GM21717 (cell line): ENCODE results near the gene CAB39L.

Experiments used
- ATAC-seq: cut with Tn5 transposase; IDR thresholded peaks from one replicate; pipeline ENCODE4 v1.9.1; 2021; ENCODE audit warnings: mild to moderate bottlenecking, moderate library complexity; ENCODE audit not compliant: unreplicated experiment

CAB39L gene

GRCh38 chr13:49443704-49444523, at the start of gene CAB39L, which contains the start of gene SETDB2:
CAB39L (minus strand) TSS chr13:49444064; CDS start chr13:49382910, 61,154 bp downstream.
SETDB2 (plus strand) TSS chr13:49444274; CDS start chr13:49451894, 7,620 bp downstream.
- ATAC-seq: peak; percentile 94

DNA sequence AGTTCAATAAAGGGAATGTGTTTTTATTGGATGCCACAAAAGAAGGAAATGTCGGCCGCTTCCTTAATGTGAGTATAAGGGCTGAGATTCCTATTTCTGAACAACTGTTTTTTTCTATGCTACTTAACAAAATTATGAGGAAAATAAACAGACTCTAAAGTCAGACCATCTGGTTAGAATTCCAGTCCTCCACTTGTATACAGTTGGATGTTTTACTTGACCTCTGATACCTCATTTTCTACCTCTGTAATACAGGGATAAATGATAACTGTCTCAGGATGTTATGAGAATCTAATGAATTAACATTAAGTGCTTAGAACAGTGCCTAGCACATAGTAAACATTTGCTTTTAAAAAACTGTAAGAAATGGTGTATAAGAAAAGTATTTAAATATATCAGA, 44.7 kb upstream of the CAB39L start:
- no peak for ATAC-seq

DNA sequence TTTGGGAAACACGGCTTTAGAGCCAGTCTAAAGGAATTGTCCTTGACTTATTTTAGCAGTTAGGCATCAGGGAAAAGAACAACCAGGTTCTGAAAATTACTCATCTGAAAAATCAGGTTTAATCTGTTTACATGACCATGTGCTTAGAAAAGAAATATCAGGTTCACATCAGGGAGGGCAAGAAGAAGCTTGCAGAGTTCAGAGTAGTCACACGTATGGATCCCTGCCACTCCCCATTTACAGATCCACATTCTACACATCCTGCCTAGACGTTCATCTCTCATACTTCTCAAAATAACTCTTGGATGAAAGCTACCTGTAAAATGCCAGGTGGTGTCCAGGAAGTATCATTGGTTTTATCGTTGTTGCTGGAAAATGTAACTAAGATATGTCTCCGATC, 37.9 kb upstream of the CAB39L start:
- no peak for ATAC-seq

DNA sequence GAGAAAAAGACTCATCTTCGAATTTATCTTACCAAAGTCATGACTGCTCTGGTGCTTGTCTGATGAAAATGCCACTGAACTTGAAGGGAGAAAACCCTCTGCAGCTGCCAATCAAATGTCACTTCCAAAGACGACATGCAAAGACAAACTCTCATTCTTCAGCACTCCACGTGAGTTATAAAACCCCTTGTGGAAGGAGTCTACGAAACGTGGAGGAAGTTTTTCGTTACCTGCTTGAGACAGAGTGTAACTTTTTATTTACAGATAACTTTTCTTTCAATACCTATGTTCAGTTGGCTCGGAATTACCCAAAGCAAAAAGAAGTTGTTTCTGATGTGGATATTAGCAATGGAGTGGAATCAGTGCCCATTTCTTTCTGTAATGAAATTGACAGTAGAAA, 32.7 kb upstream of the CAB39L start:
- ATAC-seq: no peak

DNA sequence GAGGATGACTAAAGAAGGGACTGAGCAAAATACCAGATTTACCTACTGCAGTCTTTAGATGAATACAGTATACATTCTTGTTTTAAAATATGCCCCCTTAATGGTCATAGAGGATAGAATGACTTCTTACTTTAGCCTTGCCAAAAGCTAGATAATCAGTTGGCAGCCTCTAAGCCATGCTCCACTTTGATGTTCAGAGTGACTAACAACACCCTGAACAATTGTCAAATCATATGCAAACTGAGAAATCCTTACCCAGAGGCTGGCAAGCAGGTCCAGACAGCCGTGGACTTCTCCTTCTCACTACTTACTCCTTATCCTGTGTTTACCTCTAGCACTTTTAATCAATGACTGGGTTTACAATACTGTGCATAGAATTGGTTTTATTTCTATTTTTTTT, 28.3 kb upstream of the CAB39L start:
- ATAC-seq: no peak

DNA sequence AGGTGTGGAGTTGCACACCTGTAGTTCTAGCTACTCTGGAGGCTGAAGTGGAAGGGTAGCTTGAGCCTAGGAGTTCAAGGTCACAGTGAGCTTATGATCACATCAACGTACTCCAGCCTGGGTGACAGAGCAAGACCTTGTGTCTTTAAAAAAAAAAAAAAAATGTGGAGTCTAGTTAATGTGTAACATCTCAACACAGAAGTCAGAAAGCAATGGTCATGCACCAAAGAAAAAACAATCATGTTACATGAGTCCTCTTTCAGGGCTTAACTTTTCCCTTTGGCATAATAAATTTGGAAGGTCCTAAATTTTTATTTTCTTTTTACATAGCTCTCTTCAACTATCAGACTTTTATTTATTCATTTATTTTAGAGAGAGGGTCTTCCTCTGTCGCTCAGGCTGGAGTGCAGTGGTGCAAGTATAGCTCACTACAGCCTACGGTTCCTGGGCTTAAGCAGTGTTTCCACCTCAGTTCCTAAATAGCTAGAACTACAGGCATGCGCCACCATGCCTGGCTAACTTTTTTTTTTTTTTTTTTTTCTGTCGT, 22.5 kb upstream of the CAB39L start:
- ATAC-seq: no peak

GRCh38 chr13:49464621-49465325, 20.9 kb upstream of the CAB39L start:
- no peak for ATAC-seq

GRCh38 chr13:49464085-49464484, 20.2 kb upstream of the CAB39L start:
- ATAC-seq: no peak

- ATAC-seq: no peak
Observed at GRCh38 chr13:49459580-49459979, 15.7 kb upstream of the CAB39L start.

DNA sequence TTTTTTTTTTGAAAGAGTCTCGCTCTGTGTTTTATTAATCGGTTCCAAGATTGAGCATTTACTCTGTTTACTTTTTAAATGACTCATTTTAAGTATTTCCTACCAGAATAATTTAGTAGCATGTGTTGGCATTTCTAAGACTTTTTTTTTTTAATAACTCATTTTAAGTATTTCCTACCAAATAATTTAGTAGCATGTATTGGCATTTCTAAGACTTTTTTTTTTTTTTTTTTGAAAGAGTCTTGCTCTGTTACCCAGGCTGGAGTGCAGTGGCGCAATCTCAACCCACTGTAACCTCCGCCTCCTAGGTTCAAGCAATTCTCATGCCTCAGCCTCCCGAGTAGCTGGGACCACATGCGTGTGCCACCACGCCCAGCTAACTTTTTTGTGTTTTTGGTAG, 13.4 kb upstream of the CAB39L start:
- ATAC-seq: no peak

- no peak for ATAC-seq
Observed at GRCh38 chr13:49456156-49456555, 12.3 kb upstream of the CAB39L start.

GRCh38 chr13:49455007-49455398, 11.1 kb upstream of the CAB39L start:
- ATAC-seq: no peak

GRCh38 chr13:49454388-49455006, 10.6 kb upstream of the CAB39L start:
- peak; percentile 91 for ATAC-seq

- no peak for ATAC-seq
Observed at GRCh38 chr13:49453465-49453864, 9.6 kb upstream of the CAB39L start.

GRCh38 chr13:49452725-49453457, 9.0 kb upstream of the CAB39L start:
- no peak for ATAC-seq

GRCh38 chr13:49450105-49450819, 6.4 kb upstream of the CAB39L start:
- no peak for ATAC-seq

GRCh38 chr13:49448753-49449152, 4.9 kb upstream of the CAB39L start:
- ATAC-seq: no peak

DNA sequence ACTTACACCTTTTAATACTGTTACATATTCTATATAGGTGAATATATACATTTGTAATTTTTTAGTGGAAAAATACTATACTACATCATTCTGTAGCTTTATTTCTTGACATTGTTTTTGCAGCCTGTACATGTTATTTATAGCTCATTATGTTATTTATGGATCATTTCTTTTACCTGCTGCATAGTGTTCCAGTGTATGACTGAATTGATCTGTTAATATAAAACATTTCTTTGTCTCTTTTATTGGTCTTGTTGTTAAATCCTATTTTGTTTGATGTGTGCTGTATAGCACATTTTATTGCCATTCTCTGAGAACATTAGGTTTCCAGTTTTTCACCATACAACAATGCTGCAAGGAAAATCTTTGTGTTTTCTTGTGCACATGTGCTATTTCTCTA, 2.6 kb upstream of the CAB39L start:
- no peak for ATAC-seq

DNA sequence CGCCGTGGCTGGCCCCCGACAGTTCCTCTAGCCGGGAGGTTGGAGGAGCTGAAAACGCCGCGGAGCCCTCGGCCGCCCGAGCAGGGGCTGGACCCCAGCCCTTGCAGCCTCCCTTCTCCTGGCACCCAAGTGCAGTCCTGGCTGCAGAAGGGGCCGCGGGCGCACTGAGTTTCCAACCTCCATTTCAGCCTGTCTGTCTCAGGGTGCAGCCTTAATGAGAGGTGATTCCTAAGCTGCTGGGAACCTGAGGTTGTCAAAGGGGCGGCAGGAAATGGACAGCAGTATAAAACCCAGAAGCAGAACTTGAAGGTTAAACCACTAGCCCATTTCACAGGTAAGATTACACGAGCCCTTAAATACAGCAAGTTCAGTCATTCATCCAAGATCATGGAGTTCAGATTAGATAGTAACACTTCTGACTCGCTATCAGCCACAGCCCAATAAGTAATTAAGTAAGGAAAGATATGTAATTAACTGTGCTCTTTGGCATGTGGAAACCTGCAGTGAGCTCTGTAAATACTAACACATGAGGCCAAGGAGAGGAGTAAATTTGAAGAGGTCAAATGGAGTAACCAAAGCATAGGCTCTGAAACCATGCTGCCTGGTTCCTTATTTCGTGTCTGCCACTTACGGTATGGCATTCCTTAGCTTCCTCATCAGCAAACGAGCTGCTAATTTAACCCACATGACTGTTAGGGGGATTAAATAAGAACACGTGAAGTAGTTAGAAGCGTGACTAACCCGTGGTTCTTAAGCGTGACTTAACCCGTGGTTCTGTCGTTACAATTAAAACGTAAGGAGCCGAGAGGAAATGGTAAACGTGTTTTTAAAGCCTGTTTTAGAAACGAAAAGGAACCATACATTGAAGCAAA, 896 bp upstream of the CAB39L start:
- ATAC-seq: peak; percentile 26
